PFSK-1 (cell line): ENCODE data around the gene MYBPH.

Experiments
- FOXP2 ChIP-seq: optimal IDR thresholded peaks from 2 replicates; pipeline ENCODE3; 2011; ENCODE audit warnings: borderline replicate concordance, control low read depth, inconsistent platforms; ENCODE audit not compliant: insufficient read depth; ENCODE audit errors: extremely low read length, extremely low read depth
- POLR2AphosphoS5 ChIP-seq: IDR thresholded peaks from 2 replicates; pipeline ENCODE4 v1.6.1; 2012; ENCODE audit warnings: low read depth, mild to moderate bottlenecking, control low read depth, low read length, moderate library complexity
- SIN3A ChIP-seq: IDR thresholded peaks from 2 replicates; pipeline ENCODE4 v1.6.1; 2012; ENCODE audit warnings: mild to moderate bottlenecking, low read length, moderate library complexity, borderline replicate concordance; ENCODE audit not compliant: insufficient read depth
- TAF1 ChIP-seq: IDR thresholded peaks from 2 replicates; pipeline ENCODE4 v1.6.1; 2012; ENCODE audit warnings: low read length, control low read depth, borderline replicate concordance; ENCODE audit not compliant: insufficient read depth
- TF ChIP-seq, protein P1 (sequence below), 2 experiments: IDR thresholded peaks; 2 replicates each; pipeline versions ENCODE4 v1.6.1 to v1.8.0; 2011 to 2012; ENCODE audit warnings: low read depth in 2 of 2, low read length in 2 of 2, control low read depth in 1 of 2, inconsistent platforms in 1 of 2, mild to moderate bottlenecking in 1 of 2, moderate library complexity in 1 of 2; ENCODE audit not compliant: insufficient read depth in 1 of 2

Gene MYBPH

DNA sequence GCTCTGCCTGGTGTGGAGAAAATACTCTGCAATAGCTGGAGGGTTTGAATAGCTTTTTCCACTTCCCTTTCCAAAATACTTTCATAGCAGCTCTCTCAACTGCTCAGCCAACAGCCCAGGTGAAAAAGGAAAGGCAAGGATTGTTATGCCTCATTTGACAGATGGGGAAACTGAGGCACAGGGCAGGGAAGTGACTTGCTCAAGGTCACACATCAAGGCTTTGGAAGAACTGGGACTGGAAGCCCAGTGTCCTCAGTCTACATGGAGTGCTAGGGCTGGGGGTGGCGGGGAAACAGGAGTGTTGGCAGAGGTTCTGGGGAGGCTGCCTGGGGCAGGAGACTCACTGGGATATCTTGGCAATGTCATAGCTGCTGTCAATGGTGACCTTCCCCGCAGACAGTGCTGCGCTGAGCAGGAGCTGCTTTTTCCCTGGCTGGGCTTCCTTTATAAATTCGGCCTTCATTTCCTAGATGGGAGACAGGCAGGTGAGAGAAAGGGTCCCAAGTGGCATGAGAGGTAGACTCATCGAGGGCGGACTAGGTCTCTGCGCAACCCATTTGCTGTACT lies 6.8 kb upstream of the MYBPH start:
- TF ChIP-seq TAF1 (no peak), SIN3A (no peak)
- TF ChIP-seq, protein P1, sequence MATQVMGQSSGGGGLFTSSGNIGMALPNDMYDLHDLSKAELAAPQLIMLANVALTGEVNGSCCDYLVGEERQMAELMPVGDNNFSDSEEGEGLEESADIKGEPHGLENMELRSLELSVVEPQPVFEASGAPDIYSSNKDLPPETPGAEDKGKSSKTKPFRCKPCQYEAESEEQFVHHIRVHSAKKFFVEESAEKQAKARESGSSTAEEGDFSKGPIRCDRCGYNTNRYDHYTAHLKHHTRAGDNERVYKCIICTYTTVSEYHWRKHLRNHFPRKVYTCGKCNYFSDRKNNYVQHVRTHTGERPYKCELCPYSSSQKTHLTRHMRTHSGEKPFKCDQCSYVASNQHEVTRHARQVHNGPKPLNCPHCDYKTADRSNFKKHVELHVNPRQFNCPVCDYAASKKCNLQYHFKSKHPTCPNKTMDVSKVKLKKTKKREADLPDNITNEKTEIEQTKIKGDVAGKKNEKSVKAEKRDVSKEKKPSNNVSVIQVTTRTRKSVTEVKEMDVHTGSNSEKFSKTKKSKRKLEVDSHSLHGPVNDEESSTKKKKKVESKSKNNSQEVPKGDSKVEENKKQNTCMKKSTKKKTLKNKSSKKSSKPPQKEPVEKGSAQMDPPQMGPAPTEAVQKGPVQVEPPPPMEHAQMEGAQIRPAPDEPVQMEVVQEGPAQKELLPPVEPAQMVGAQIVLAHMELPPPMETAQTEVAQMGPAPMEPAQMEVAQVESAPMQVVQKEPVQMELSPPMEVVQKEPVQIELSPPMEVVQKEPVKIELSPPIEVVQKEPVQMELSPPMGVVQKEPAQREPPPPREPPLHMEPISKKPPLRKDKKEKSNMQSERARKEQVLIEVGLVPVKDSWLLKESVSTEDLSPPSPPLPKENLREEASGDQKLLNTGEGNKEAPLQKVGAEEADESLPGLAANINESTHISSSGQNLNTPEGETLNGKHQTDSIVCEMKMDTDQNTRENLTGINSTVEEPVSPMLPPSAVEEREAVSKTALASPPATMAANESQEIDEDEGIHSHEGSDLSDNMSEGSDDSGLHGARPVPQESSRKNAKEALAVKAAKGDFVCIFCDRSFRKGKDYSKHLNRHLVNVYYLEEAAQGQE (IDR thresholded peaks at IDR 0.05; ENCODE audit: insufficient read depth in 1 of 2, low read depth in 2 of 2, low read length in 2 of 2): no peak

DNA sequence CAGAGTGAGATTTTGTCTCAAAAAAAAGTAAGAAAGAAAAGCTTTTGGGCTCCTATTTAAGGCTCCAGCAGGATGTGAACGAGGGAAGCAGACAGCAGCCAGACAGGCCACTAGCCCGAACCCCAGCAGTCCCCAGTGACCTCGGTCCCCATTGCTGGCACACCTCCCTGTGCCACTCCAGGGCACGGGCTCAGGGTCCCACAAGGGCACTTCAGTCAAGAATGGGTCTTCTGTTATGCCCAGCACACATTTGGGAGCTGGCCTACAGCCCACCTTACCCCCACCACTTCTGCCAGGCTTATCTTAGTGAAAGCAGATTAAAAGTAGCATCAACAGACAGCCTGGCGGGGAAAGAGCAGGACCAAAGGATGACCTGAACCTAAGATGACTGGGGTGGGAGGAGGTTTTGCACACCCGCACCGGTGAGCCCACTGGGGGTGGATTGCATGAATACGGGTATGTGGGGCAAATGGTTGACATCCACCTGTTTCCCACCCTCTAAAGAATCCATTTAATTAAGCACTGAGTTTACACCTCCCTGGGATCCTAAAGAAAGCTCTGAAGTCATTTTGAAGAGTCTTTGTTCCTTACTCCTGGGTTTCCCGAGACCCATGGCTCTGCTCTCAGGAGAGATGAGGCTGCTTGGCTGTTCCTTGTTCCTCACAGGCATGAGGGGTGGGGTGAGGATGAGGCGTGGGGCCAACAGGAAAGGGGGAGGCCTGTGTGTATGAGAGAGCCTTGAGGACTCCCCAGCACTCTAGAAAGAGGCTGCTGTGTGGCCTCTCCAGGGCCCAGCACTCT lies 6.2 kb upstream of the MYBPH start:
- TF ChIP-seq POLR2AphosphoS5: no peak
- TF ChIP-seq, protein P1 (IDR thresholded peaks at IDR 0.05; ENCODE audit: insufficient read depth in 1 of 2, low read depth in 2 of 2, low read length in 2 of 2): no peak
- TF ChIP-seq SIN3A: no peak
- TF ChIP-seq TAF1: no peak
- TF ChIP-seq FOXP2: no peak

DNA sequence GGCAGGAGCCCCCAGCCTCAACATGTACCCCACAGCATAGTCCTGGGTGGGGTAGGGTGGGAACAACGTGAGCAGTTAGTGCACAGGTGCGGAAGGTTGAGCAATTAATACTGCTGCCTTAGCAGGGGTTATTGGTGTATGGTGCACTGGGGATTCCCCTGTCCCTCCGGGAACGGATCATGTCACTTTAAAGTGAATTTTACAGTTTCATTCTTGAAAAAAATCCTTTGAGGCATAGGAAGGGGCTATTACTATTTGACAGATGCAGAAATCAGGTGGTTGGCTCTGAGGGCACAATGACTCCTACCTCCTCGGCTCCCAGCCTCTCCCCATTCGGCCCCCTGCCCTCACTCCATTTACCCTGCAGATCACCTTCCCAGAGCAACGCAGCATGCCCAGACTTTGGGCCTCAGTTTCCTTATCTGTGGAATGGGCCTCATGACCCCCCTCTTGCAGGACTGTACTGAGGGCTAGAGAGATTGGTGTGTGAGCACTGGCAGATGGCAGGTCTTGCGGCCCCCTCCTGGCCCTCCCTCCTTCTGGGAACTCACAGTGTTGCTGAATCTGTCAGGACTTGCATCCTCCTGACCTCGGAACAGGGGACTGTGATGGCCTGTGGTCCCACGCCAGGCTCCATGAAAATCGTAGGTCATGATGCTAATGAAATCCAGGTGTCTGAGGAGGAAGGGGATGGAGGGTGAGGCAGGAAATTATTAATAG lies 5.1 kb upstream of the MYBPH start:
- TF ChIP-seq, protein P1 (IDR thresholded peaks at IDR 0.05; ENCODE audit: insufficient read depth in 1 of 2, low read depth in 2 of 2, low read length in 2 of 2): no peak
- TF ChIP-seq POLR2AphosphoS5 (no peak), TAF1 (no peak), SIN3A (no peak)

DNA sequence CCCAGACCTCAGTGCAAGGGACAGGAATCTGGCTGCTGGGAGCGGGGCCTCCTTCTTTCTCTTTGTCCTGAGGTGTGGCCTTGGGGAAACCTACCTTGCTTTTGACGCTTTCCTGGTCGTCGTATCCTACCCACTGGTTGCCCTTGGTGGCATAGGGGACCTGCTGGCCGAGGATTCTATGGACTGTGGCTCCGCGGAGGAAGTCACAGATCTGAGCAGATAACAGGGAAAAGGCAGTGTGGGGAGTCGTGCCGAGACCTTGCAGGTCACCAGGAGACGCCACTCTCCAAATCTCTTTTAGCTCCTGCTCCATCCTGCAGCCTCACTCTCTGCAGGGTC lies 4.0 kb upstream of the MYBPH start:
- TF ChIP-seq SIN3A: no peak

DNA sequence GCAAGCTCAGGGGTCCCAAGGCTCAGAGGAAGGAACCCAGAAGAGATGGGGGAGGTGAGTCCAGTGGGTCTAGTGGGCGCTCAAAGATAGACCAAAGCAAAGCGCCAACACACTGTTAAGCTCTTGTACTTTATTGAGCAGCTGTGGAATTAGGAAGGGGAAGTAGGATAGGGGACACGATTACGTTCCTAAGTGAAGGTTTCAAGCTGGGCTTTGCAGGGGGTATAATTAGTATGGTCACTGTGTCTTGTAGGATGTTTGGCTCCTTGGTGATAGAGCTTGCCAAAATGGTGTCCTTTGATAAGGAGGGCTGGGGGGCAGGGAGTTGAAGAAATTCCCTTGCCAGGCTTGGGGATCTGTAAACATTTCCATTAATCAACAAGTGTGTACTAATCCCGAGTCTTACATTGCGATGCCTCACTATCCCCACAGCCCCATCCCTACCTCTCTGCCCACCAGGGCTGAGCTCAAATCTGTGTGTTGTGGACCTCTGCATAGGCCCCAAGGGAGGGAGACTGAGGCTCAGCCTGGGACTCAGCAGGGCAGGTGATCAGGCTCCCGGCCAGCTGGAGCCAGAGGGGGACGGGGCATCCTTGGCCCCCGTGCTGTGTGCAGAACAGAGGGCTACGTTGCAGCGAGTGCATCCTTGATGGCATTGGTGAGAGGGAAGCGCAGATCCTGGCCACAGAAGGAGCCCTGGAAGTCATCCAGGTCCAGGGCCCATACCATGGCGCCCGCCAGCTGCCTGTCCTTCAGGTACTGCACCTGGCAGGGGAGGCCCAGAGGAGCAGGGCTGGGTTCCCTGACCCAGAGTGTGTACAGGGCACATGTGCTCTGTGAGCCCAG lies 3.4 kb upstream of the MYBPH start:
- TF ChIP-seq TAF1 (no peak), POLR2AphosphoS5 (no peak)

DNA sequence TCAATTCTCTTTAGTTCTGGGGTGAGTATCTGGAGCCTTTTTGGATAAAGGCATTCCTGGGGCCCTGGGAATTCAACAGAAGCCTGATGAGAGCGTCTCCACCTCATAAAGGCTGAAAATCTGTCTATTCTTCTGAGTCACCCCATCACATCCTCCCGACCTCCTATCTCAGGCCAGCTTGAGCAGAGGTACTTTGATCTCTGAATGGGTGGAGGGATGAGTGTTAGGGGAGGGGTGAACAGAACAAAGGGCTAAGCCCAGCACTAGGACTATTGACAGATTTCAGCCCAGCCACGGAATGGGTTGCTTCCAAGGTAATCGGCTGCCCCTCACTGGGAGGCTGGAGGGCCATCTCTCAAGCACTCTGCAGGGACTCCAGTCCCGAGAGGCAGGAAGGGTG lies 2.5 kb upstream of the MYBPH start:
- TF ChIP-seq SIN3A (no peak), POLR2AphosphoS5 (no peak), TAF1 (no peak), FOXP2 (no peak)
- TF ChIP-seq, protein P1 (IDR thresholded peaks at IDR 0.05; ENCODE audit: insufficient read depth in 1 of 2, low read depth in 2 of 2, low read length in 2 of 2): no peak
